NB4 (cell line): ENCODE results near the gene ZNF699.
"Not testable (repeated sequence)": the region's sequence is repeated elsewhere in the genome, so short reads cannot be mapped to it uniquely, and the experiment has no call there.

Experiments used
- DNase-seq: peaks from one replicate; pipeline ENCODE4 v3.0.0; 2010; ENCODE audit warnings: low read depth
- H3K4me3 ChIP-seq: one replicate; pipeline ENCODE4 v1.5.1; 2011; ENCODE audit warnings: mild to moderate bottlenecking, low read depth, low read length, moderate library complexity
- MYC ChIP-seq: IDR thresholded peaks from 2 replicates; pipeline ENCODE4 v1.6.1; 2011; ENCODE audit warnings: low read depth, low read length
- POLR2A ChIP-seq: IDR thresholded peaks from 2 replicates; pipeline ENCODE4 v1.6.1; 2011; ENCODE audit warnings: mild to moderate bottlenecking; ENCODE audit not compliant: insufficient read length; ENCODE audit errors: extremely low read depth
- TF ChIP-seq, protein P1 (sequence below): IDR thresholded peaks from 2 replicates; pipeline ENCODE4 v1.6.1; 2011; ENCODE audit warnings: low read depth, low read length
- TF ChIP-seq, protein P2 (sequence below): IDR thresholded peaks from one replicate; pipeline ENCODE4 v1.5.1; 2012; ENCODE audit warnings: low read depth, low read length

Gene ZNF699

DNA sequence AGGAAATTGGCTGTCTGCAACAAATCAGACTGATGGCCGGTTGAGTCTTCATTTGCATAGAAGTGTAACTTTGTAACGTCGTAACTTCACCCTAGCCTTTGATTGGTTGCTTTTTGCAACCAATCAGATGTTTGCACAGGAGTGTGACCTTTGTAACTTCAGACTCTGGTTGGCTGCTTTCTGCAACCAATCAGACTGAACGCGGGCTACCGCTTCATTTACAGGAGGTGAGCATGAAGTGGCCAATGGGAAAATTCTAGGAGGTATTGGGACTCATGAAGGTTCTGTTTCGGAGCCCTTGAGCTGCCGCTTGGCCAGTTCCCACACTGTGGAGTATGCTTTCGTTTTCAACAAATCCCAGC lies 13.9 kb upstream of the ZNF699 start:
- TF ChIP-seq, protein P1, sequence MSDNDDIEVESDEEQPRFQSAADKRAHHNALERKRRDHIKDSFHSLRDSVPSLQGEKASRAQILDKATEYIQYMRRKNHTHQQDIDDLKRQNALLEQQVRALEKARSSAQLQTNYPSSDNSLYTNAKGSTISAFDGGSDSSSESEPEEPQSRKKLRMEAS: no peak; the same call in 1 of the 2 replicates
- TF ChIP-seq MYC (no peak), POLR2A (no peak)
- TF ChIP-seq, protein P2, sequence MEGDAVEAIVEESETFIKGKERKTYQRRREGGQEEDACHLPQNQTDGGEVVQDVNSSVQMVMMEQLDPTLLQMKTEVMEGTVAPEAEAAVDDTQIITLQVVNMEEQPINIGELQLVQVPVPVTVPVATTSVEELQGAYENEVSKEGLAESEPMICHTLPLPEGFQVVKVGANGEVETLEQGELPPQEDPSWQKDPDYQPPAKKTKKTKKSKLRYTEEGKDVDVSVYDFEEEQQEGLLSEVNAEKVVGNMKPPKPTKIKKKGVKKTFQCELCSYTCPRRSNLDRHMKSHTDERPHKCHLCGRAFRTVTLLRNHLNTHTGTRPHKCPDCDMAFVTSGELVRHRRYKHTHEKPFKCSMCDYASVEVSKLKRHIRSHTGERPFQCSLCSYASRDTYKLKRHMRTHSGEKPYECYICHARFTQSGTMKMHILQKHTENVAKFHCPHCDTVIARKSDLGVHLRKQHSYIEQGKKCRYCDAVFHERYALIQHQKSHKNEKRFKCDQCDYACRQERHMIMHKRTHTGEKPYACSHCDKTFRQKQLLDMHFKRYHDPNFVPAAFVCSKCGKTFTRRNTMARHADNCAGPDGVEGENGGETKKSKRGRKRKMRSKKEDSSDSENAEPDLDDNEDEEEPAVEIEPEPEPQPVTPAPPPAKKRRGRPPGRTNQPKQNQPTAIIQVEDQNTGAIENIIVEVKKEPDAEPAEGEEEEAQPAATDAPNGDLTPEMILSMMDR: no peak
- peak overlapping the region; percentile 83 for H3K4me3 ChIP-seq
- DNase-seq: peak; percentile 94

DNA sequence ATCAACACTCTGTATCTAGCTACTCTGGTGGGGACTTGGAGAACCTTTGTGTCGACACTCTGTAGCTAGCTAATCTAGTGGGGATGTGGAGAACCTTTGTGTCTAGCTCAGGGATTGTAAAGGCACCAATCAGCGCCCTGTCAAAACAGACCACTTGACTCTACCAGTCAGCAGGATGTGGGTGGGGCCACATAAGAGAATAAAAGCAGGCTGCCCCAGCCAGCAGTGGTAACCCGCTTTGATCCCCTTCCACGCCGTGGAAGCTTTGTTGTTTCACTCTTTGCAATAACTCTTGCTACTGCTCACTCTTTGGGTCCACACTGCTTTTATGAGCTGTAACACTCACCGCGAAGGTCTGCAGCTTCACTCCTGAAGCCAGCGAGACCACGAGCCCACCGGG lies 12.6 kb upstream of the ZNF699 start:
- H3K4me3 ChIP-seq, DNase-seq: not testable (repeated sequence)

DNA sequence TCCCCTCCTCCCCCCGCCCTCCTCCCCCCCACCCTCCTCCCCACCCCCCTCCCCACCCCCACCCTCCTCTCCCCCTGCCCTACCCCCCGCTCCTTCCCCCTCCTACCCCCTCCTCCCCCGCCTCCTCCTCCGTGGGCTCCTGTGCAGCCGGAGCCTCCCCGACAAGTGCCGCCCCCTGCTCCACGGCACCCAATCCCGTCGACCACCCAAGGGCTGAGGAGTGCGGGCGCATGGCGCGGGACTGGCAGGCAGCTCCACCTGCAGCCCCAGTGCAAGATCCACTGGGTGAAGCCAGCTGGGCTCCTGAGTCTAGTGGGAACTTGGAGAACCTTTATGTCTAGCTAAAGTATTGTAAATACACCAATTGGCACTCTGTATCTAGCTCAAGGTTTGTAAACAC lies 12.1 kb upstream of the ZNF699 start:
- DNase-seq, H3K4me3 ChIP-seq: not testable (repeated sequence)

DNA sequence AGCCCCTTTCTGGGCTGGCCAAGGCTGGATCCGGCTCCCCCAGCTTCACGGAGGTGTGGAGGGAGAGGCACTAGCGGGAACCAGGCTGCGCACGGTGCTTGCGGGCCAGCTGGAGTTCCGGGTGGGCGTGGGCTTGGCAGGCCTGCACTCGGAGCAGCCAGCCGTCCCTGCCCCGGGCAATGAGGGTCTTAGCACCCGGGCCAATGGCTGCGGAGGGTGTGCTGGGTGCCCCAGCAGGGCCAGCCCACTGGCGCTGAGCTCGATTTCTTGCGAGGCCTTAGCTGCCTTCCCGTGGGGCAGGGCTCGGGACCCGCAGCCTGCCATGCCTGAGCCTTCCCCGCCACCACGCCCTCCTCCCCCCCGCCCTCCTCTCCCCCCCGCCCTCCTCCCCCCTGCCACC lies 11.7 kb upstream of the ZNF699 start:
- H3K4me3 ChIP-seq: no peak overlapping the region
- TF ChIP-seq, protein P1: no peak
- TF ChIP-seq MYC (no peak), POLR2A (no peak)
- TF ChIP-seq, protein P2: no peak
- no peak for DNase-seq

DNA sequence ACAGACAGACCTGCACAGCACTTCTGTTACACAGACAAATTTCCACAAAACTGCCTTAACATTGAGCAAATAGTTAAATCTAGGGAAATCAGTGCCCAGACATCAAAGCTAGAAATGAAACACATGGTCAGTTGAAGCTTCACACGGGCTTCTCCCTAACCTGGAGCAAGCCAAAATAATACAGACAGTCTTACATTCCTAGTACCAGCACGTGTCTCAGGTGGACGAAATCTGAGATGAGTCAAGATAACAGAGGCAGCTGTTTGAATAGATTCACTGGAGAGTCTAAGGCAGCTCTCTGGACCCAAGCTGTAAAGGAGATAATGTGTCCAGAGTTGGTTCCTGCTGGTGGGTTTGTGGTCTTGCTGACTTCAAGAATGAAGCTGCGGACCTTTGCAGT lies 4.1 kb upstream of the ZNF699 start:
- DNase-seq: no peak
- TF ChIP-seq, protein P1: no peak
- TF ChIP-seq, protein P2: no peak
- no peak for TF ChIP-seq POLR2A
- no peak for TF ChIP-seq MYC
- H3K4me3 ChIP-seq: no peak overlapping the region

DNA sequence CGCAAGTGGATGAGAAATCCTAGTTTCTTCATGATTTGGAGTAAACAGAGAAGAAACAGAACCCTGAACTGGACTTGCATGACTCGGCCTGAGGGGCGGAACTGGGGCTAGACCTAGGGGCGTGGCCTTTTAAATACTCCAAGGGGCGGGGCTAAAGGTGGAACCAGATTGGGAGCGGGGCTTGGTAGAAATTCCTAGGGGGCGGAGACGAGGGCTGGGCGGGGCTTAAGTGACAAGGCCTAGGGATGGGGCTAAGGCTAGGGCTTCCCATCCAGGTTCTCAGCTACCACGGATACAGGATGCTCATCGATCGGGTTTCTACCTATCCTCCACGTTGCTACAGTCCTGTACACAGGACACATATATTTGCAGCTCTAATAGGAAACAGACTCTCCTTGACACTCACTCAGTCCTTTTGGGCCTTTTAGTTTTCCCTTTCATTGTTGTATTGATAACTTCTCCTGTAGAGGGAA lies 372 bp upstream of the ZNF699 start:
- TF ChIP-seq MYC (peak; percentile 45; the same call in 1 of the 2 replicates), POLR2A (no peak)
- TF ChIP-seq, protein P1: peak; percentile 59; the same call in 1 of the 2 replicates
- DNase-seq: peak; percentile 96
- peak overlapping the region; percentile 95 for H3K4me3 ChIP-seq

DNA sequence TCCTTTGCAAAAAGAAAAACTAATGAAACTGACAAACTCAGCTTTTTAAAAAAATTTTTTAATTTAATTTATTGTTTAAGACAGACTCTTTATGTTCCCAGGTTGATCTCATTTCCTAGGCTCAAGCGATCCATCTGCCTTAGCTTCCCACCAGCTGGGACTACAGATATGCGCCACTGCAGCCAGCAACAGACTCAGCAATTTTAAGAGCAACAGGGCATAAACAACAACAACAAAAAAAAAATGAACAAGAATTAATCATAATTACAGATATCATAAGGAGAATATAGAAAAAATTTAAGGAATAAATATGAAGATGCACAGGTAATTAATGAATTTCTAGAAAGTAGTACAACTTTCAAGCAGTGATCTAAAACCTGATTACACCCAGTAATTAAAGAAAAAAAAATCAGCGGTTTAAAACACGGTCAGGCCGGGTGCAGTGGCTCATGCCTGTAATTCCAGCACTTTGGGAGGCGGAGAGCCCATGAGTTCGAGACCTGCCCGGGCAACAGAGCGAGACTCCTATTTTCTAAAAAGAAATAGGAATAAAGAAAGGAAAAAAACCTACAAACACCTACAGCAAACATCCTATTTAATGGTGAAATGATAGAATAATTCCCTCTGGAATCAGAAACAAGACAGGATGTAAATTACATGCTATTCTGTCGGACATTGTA lies 1.4 kb downstream of the ZNF699 start:
- TF ChIP-seq MYC: no peak
- TF ChIP-seq POLR2A: no peak
- TF ChIP-seq, protein P1: no peak
- TF ChIP-seq, protein P2: no peak
- peak overlapping the region; percentile 95 for H3K4me3 ChIP-seq
- no peak for DNase-seq
